Measurements from ENCODE around the gene GLI3.

Gene GLI3

GRCh38 chr7:42103456-42103855 lies 133.6 kb downstream of the GLI3 start:
- TF ChIP-seq, protein P1, sequence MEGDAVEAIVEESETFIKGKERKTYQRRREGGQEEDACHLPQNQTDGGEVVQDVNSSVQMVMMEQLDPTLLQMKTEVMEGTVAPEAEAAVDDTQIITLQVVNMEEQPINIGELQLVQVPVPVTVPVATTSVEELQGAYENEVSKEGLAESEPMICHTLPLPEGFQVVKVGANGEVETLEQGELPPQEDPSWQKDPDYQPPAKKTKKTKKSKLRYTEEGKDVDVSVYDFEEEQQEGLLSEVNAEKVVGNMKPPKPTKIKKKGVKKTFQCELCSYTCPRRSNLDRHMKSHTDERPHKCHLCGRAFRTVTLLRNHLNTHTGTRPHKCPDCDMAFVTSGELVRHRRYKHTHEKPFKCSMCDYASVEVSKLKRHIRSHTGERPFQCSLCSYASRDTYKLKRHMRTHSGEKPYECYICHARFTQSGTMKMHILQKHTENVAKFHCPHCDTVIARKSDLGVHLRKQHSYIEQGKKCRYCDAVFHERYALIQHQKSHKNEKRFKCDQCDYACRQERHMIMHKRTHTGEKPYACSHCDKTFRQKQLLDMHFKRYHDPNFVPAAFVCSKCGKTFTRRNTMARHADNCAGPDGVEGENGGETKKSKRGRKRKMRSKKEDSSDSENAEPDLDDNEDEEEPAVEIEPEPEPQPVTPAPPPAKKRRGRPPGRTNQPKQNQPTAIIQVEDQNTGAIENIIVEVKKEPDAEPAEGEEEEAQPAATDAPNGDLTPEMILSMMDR (IDR thresholded peaks at IDR 0.05; ENCODE audit: borderline replicate concordance, insufficient read depth, low read depth, low read length), result no peak
- H3K4me3 ChIP-seq (ENCODE audit: low read depth, low read length), result no peak overlapping the region

DNA sequence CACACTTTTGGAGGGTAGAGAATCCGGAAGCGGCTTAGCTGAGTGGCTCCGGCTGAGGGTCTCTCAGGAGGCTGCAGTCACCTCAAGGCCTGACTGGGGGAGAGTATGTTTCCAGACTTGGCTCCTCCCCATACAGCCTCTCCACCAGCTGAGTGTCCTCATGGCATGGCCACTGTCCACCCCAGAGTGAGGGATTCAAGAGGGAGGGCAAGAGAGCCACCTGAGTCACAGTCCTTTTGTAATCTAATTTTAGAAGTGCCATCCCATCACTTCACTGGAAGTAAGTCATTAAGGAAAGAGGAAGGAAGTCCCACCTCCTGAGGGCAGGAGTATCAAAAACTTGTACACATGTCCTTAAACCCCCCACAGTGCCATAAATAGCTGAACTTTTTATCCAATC lies 134.0 kb downstream of the GLI3 start:
- TF ChIP-seq, protein P1 (IDR thresholded peaks at IDR 0.05; ENCODE audit: borderline replicate concordance, insufficient read depth, low read depth, low read length), result no peak
- H3K4me3 ChIP-seq (ENCODE audit: low read depth, low read length), result no peak overlapping the region

DNA sequence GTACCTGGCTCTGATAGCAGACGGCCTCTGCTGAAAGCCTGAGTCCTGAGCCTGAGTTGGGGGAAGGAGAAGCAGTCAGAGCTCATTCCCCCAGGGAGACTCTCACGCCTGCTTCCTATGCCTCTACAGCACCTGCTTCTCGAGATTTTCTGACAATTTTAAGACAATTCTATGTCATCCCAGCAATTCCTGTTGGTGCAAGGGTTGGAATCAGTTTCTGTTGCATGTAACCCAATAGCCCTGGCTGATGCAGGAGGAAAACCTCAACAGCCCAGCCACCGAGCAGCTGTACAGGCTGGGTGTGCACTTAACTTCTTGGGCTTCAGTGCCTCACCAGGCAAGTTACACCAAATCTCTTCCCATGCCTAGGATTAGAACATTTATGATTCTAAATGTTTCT lies 134.7 kb downstream of the GLI3 start:
- H3K4me3 ChIP-seq (ENCODE audit: low read depth, low read length), result no peak overlapping the region
- TF ChIP-seq, protein P1 (IDR thresholded peaks at IDR 0.05; ENCODE audit: borderline replicate concordance, insufficient read depth, low read depth, low read length), result no peak

DNA sequence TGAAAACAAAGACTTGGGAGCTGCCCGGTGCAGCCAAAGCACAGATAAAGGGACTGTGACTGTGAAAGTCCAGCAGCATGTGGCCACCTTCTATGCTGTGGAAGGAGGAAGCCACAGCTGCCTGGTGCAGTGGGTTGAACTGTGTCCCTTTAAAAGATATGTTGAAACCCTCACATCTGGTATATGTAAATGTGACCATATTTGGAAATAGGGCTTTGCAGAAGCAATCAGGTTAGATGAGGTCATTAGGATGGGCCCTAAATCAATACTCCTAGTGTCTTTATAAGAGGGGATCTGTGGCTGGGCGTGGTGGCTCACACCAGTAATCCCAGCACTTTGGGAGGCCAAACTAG lies 136.9 kb downstream of the GLI3 start:
- H3K4me3 ChIP-seq (ENCODE audit: low read depth, low read length), result no peak overlapping the region
- TF ChIP-seq, protein P1 (IDR thresholded peaks at IDR 0.05; ENCODE audit: borderline replicate concordance, insufficient read depth, low read depth, low read length), result no peak

DNA sequence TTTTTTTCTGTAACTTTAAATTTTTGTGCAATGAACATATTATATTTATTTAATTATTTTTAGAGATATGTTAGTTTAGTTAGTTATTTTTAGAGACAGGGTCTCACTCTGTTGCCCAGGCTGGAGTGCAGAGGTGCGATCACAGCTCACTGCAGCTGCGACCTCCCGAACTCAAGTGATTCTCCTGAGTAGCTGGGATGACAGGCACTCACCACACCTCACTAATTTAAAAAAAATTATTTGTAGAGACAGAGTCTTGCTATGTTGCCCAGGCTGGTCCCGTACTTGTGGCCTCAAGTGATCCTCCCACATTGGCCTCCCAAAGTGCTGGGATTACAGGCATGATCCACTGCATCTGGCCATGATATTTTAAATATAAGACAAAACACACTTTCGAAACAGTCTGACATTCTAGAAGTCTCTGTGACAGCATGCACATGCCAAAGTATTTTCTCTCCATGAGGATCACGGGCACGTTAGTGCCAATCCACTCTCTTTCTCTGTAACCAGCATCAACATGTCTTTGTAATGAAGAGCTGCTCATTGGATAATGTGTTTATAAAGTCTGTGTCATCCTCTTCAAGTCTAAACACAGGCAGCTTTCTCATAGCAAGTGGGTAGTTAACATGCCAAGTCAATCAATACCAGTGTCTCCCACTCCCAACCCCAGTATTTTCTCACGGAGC lies 137.4 kb downstream of the GLI3 start:
- TF ChIP-seq, protein P1 (IDR thresholded peaks at IDR 0.05; ENCODE audit: borderline replicate concordance, insufficient read depth, low read depth, low read length), result no peak
- H3K4me3 ChIP-seq (ENCODE audit: low read depth, low read length), result no peak overlapping the region

DNA sequence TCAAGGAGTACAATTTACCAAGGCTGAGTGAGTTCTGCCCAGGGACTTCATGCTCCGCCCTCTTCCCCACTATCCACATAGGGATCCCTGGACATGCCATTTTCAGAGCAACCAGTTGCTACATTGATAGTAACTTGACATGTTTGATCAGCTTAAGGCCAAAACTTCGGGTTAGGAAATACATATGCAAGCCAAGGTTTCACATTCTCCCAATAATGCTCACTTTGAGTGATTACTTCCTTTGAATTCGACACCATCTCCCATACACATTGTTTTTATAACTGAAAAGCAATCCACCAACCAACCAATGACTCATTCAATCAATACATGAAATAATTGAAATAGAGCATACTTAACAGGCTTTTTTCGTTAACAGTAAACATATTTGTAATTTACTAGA lies 137.9 kb downstream of the GLI3 start:
- no peak overlapping the region for H3K4me3 ChIP-seq (ENCODE audit: low read depth, low read length)
- TF ChIP-seq, protein P1 (IDR thresholded peaks at IDR 0.05; ENCODE audit: borderline replicate concordance, insufficient read depth, low read depth, low read length), result no peak

- TF ChIP-seq, protein P1 (IDR thresholded peaks at IDR 0.05; ENCODE audit: borderline replicate concordance, insufficient read depth, low read depth, low read length), result no peak
- H3K4me3 ChIP-seq (ENCODE audit: low read depth, low read length), result no peak overlapping the region
Observed at GRCh38 chr7:42097752-42098151, 139.3 kb downstream of the GLI3 start.
